Measurements from ENCODE around the gene CD99.
"Not testable (repeated sequence)": the region's sequence is repeated elsewhere in the genome, so short reads cannot be mapped to it uniquely, and the experiment has no call there.

CD99 gene, protein sequence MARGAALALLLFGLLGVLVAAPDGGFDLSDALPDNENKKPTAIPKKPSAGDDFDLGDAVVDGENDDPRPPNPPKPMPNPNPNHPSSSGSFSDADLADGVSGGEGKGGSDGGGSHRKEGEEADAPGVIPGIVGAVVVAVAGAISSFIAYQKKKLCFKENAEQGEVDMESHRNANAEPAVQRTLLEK

DNA sequence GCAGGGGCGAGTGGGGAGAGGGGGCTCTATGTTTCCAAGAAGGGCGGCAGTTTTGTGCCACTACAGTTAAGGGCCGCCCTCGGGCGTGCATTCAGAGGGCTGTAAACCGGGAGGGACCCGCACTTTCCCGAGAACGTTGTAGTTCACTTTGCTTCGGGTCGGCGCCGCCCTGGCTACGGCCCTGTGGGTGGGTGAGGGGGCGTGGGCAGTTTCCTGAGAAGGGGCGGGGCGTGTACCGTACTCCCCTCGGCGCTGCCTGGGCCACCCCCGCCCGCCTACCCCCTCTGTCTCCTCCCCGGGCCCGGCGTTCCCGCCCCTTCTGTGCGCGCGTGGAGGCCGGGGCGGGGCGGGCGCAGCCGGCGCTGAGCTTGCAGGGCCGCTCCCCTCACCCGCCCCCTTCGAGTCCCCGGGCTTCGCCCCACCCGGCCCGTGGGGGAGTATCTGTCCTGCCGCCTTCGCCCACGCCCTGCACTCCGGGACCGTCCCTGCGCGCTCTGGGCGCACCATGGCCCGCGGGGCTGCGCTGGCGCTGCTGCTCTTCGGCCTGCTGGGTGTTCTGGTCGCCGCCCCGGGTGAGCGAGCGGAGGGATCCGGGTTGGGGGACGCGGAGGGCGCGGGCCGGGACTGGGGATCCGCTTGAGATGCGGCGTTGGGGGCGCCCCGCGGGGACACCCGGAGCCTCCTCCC, at the start of gene CD99:
Gene CD99 (plus strand): TSS at position 440 of the 687 bp plus-strand sequence. CDS start 66 bp downstream, at position 506.
- no peak for DNase-seq

DNA sequence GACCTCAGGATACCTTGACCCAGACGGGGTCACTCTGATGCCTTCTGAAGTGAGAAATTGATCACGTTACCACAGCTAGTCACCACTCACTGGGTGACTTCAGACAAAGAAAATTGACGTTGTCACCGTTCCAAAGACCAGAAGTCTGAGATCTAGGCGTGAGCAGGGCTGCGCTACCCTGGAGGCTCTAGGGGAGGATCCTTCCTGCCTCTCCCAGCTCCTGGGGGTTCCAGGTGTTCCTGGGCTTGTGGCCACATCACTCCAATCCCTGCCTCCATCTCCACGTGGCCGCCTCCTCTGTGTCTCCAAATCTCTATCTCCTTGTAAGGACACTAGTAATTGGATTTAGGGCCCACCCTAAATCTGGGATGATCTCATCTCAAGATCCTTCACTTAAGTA, 48.9 kb upstream of the CD99 start:
- no peak for DNase-seq

DNA sequence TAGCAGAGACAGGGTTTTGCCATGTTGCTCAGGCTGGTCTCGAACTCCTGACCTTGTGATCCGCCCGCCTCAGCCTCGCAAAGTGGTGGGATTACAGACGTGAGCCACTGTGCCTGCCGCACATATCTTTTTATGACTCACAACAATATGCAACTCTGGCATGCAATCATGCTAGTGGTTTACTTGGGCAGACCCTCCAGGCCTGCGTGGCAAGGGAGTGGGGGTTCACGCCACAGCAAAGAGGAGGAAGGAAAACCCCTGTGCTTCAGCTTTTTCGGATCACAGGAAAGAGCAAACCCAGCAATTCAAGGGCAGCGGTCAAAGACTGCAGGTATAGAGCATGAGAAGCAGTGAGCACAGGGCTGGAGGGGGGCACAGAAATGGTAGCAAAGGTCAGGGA, 48.3 kb upstream of the CD99 start:
- no peak for DNase-seq

DNA sequence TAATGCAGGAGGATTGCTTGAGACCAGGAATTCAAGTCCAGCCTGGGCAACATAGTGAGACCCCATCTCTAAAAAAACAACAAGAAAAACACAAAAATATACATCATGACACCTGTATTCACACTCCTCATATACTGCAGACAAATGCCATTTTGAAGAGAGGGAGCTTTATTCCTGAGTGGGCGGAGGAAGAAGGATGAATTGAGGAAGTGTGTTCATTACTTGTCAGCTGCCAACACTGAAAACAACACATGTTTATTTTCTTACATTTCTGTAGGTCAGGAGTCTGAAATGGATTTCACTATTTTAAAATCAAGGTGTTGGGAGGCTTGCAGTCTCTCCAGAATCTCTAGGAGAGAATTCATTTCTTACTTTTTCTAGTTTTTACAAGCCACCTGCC, 47.2 kb upstream of the CD99 start:
- no peak for DNase-seq

DNA sequence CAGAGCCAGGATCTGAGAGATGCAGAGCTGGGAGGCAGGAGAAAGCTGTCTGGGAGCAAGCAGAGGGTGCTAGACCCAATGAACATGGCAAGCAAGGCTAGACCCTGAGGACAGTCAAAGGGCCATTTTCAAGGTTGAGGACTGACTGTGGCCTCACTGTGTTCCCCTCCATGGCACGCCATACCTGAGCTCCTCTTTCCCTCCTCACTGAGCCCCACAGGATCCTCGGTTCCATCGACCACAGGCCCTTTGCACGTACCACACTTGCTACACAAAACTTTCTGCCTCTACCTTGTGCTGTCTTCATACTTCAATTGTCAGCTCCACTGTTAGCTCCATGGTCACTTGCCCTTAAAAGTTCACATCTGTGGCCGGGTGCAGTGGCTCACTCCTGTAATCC, 45.5 kb upstream of the CD99 start:
- DNase-seq: no peak

DNA sequence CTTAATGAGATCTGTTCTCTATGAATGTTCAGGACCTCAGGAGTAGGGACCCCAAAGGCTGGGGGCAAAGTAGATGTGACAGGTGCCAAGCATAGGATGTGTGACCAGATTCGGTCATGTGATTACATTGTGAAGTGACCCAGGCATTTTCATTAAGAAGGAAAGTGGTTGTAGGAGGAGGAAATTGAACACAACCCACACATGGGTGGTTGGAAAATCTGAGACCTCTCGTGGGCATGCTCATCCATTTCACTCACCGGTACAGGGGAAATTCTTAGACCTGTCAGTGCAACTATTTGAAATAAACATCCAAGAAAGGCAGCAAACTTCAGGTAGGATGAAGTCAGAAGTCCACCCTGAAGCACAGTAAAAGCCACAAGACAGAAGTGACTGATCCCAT, 43.5 kb upstream of the CD99 start:
- DNase-seq: no peak

DNA sequence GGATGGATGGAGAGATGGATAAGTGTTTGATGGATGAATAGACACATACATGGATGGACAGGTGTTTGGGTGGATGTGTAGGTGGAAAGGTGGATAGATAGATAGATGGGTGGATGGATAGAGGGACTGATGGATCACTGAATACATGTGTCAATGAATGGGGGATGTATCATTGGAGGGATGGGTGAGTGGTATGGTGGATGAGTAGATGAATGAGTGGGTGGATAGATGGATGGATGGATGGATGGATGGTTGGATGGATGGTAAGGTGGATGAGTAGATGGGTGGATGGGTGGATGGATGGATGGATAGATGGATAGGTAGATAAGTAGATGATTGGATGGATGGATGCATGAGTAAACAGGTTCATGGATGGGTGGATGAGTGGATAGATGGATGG, 41.1 kb upstream of the CD99 start:
- no peak for DNase-seq

DNA sequence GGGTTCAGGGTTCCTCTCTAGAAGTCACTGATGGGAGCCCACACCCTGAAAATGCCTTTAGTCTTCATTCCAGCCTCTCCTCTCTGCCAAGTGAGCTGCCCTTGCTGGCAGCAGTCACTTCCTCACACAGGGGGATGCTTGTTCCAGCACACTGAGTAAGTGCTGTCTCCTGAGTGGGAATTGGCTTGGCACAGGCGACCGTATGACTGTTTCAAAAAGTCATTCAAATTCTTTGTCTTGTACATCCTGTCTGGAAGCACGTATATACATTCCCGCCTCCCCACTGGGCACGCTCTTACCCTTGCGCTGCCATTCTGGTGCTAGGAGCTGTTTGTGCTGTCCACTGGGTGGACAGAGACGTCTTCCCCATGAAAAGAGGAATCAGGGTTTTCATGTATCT, 40.2 kb upstream of the CD99 start:
- DNase-seq: no peak

DNA sequence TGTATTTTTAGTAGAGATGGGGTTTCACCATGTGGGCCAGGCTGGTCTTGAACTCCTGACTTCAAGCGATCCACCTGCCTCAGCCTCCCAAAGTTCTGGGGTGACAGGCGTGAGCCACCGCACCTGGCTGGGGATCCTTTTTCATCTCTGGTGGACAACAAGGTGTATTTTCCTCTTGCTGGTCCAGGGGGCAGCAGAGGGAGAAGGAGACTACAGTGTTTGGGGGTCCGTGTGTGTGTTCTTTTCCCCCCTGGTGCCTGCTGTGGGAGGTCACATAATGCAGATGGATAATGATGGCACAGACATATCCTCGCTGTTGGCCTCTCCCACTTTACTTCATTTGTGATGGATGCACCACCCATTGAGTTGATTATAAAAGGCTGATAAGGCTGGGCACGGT, 39.0 kb upstream of the CD99 start:
- DNase-seq: no peak

DNA sequence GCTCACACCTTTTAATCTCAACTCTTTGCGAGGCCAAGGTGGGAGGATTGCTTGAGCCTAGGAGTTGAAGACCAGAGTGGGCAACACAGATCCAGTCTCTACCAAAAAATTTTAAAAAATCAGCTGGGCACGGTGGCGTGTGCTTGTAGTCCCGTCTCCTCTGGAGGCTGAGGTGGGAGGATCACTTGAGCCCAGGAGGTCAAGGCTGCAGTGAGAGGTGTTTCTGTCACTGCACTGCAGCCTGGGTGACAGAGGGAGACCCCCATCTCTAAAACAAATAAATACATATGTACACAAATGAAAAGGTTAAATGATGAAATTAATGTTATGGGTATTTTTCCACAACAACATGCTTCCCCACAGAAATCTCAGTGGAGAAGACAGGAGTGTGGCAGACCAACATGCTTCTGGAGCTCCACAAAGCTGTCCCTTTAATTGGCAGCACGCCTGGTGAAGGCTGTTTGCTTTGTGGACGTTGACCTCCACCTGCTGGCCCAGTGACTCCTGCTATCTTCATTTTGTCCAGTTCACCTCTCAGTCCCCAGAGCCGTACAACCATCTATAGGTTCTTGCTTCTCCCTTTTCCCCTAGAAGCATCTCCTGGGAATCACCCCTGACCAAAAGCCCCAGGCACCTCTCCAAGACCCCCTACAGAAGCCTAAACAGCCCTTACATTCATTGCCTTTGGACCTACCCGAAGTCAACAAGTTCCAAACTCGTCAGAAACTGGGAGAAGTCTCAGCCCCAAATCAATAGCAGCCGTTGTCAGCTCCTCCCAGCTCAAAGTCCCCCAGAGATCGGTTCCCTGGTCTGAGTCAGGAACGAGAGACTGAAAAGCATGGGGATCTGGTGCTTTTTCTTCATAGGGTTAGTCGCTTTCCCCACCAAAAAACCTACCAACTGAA, 36.4 kb upstream of the CD99 start:
- no peak for DNase-seq

DNA sequence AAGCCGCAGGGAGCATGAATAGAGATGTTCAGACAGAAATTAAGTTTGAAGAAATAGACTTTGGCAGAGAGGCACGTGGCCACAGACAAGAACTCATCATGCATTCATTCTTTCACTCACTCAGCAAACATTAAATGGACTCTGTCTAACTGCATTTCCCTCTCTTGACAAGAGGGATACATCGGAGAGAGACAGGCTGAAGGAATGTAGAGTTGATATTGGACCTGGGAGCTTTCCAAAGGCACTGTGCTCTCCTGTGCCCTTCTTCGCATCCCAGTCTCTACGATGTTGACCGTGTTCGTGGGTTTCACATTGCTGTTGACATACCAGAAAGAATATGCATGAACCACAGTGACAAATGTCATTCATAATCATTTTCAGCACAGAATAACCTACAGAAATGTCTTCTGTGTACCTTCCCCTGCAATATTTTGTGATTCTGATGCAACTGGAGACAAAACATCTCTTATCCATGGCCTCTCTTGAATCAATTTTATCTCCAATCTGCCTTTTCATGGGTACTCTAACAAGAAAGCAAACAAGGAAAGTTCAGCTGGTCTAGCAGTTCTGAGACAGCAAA, 34.7 kb upstream of the CD99 start:
- DNase-seq: no peak

DNA sequence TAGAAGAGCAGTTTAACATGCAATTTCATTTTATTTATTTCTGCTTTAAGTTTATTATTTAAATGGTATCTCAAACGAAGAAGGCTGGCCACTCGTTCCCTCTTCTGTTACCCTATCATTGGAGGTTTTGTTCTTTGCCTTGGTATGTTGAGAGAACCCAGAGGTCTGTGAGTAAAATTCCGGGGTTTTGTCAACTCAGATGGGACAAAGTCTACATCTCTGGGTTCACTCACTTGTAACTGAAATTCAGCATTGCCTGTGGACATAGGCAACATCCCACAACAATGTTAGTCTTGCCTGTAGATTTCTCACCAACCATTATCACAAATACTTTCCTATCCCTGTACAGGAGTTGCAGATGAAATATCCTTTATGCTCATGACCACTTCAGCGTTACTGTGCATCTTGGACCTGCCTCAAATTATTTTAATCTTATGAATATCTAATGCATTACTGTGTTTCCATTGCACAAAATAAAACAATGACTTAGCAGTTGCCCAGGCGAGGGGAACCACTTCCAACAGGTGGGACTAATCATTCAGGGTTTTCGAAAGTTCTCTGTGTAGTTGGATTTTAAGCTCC, 33.5 kb upstream of the CD99 start:
- no peak for DNase-seq

DNA sequence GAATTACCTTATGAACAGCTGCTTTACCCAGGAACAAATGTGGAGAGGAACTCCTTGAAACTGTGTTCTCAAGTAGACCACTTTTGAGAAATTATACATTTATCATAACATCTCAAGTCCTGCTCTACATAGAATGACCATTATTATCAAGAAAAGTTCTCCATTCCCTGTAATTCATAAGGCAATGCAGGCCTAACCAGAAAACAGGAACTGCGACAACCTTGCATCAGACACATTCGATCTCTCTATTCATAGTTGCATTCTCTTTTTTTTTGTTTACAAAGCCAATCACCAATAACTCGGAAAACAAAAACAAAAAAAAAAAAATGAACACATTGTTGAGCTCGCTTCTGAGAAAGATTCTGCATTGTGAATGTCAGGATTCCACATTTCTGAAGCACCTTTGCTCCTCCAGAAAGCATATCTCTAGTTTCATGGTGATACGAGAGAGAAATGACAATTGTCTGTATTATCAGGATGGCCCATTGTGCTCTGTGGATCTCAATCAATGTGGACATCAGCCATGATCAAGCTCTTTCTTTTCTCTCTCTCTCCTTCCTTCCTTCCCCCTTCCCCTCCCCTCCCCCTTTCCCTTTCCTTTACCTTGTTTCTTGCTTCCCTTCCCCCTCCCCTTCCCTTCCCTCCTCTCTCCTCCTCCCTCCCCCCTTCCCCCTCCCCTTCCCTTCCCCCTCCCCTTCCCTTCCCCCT, 32.4 kb upstream of the CD99 start:
- no peak for DNase-seq

DNA sequence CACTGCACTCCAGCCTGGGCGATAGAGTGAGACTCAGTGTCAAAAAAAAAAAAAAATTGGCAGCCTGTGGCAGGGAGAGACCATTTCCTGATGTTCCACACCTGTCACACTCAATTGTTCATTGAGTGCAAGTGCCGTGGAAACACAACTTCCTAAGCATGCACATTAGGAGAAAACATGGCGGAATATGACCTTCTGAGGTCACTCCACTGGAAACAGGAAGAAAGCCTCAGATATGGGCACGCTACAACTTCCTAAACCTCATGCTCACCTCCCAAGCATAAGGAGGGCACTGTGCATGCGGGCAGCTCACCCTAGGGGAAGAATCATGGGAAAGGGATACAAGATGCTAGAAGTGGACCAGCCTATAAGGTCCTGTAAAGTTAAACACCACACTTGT, 28.5 kb upstream of the CD99 start:
- DNase-seq: no peak

DNA sequence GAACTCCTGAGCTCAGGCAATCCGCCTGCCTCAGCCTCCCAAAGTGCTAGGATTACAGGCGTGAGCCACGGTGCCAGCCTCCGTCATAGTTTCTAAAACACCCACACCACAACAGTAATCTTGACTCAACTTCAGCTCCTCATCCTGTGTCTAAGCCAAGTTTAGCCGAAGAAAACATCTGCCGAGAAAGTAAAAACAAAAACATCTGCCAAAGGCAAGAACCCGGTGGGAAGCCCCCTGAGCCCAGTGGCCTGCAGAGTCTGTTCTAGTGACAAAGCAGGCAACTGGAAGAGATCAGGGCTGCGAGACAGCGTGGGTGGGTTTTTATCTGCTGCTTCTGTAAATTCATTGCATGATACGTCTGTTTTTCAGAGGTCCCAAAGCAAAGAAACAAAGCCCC, 26.6 kb upstream of the CD99 start:
- DNase-seq: no peak

DNA sequence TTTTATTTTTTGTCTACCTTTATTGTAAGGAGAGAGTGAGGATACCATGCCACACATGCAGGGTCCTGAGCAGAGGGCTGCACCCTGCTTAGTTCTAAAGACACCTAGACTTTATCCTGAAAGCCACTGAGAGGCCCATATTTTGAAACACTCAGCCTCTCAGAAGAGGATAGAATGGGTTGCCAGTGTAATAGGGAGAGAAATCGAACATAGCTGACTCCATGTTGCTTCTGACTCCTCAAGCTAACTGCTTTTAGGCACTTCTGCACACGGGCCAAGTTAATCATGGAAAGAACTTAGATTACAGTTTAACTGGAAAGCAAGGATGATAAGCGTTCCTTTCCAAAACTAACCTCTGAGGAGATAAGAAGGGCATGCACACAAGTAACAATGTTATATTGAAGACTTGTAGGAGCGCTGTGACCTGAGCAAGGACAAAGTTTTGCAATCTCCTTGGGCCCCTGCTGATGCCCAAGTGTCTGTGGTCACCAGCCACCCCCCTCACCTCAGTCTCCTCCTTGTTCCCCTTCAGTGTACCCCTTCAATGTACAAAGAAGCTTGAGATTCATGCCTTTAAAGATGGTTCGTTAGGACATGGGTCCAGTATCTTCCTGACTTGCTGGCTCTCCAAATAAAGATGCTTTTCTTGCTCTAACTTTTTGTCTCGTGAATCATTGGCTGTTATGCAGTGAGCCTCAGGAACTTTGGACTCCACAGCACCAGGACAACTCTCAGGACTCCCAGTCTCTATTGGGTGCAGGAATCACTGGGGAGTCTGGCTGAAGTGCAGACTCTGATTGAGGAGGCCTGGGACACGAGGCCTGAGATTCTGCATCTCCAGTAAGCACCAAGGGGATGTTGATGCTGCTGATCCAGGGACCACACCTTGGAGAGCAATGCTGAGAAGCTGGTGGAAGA, 25.4 kb upstream of the CD99 start:
- no peak for DNase-seq

DNA sequence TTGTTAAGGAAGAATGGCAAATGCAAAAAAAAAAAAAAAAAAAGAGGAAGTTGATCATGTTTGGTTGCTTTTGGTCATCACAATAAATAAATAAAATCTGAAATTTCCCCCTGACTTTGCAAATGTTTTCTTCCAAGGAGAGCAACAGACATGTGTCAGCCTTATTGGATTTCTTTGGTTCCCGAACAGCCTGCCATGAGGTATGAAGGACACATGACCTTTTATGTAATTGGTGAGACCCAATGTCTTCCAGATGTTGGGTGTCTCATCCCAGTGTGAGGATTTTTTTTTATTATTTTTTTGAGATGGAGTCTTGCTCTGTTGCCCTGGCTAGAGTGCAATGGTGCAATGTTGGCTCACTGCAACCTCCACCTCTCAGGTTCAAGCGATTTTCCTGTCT, 24.6 kb upstream of the CD99 start:
- no peak for DNase-seq

DNA sequence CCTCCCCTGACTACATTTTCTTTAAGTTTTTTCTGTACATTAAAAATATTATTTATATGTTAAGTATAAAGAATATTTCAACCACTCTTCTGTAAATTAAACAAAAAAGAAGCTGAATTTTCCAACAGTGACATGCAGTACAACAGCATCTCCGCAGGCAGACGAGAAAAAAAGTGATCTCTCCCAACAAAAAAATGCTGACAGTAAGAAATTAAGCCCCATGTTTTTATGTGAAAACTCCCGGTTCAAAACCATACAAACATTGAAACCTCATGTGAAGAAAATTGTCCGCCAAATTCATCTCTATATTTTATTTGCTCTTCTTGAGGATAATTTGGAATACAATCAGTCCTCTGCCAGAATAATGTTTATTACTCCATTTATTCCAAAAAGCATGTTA, 20.1 kb upstream of the CD99 start:
- no peak for DNase-seq

DNA sequence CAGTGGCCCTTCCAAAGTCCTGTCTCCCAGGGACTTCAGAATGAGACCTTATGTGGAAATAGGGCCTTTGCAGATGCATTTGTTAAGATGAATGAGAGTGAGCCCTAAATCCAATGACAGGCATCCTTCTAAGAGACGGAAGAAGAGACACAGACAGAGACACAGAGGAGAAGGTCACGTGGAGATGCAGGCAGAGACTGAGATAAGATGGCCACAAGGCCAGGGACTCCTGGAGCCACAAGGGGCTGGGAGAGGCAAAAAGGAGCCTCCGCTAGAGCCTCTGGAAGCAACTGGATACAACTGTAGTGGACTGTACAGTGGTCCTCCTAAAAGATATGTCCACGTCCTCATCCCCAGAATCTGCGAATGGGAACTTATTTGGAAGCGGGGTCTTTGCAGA, 19.0 kb upstream of the CD99 start:
- DNase-seq: no peak

DNA sequence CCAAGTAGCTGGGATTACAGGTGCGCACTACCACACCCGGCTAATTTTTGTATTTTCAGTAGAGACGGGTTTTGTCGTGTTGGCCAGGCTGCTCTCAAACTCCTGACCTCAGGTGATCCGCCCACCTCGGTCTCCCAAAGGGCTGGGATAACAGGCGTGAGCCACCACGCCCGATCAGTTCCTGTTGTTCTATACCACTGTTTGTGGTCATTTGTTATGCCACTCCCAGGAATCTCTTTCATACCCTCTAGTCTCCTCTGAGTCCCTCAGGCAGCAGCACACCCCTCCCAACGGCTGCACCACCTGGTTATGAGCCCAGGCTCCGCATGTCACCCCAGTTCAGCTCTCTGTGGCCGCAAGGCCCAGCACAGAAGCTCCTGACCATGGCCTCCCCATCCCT, 17.5 kb upstream of the CD99 start:
- DNase-seq: no peak

DNA sequence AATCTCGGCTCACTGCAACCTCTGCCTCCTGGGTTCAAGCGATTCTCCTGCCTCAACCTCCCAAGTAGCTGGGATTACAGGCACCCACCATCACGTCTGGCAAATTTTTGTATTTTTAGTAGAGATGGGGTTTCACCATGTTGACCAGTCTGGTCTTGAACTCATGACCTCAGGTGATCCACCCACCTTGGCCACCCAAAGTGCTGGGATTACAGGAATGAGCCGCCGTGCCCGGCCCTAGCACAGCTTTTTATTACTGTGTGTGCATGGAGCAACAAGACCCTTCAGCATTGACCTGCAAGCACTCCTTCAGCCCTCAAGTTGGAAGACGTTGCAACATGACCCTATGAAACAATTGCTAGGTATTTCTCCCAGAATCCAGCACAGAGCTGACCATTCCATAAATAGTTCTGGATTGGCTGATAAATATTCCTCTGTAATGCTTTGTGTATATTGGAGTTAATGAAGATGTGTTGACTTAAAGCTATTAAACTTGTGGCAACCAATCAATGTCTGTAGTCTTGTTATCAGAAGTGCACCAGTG, 15.4 kb upstream of the CD99 start:
- not testable (repeated sequence) for DNase-seq
